Kidney (tissue), 14 donors: ENCODE data around the gene SLC51B. TPM values are rescaled to one million over a fixed set of nuclear protein-coding genes. Genes with fewer than 3 reads are reported as not detected.

ENCODE experiments used
- DNase-seq, 5 donors: peaks; one replicate each; pipeline ENCODE4 v3.0.0-alpha.2; 2013 to 2020
- FAIRE-seq: peaks from 2 replicates; lab custom pipeline; 2012; peaks lifted over from hg19 to GRCh38; lab: Jason Lieb, UNC
- H3K27ac ChIP-seq, 2 donors: one replicate each; pipeline ENCODE4 v1.7.0; 2013; ENCODE audit warnings: low read depth in 2 of 2, low read length in 2 of 2, inconsistent platforms in 1 of 2
- H3K27me3 ChIP-seq: one replicate; pipeline ENCODE4 v1.7.1; 2013; ENCODE audit warnings: low read length, inconsistent platforms; ENCODE audit not compliant: control insufficient read depth, insufficient read depth
- H3K36me3 ChIP-seq, 3 donors: one replicate each; pipeline versions ENCODE4 v1.7.0 to v1.7.1; 2013; ENCODE audit warnings: low read length in 3 of 3, control low read depth in 1 of 3, inconsistent platforms in 1 of 3; ENCODE audit not compliant: insufficient read depth in 3 of 3, control insufficient read depth in 2 of 3
- H3K4me1 ChIP-seq, 3 donors: one replicate each; pipeline versions ENCODE4 v1.7.0 to v1.7.1; 2013; ENCODE audit warnings: low read length in 3 of 3, inconsistent platforms in 1 of 3, low read depth in 1 of 3; ENCODE audit not compliant: control insufficient read depth in 2 of 3, insufficient read depth in 2 of 3
- H3K4me3 ChIP-seq, 3 donors: one replicate each; pipeline versions ENCODE4 v1.7.0 to v1.8.1; 2013; ENCODE audit warnings: low read length in 3 of 3, control low read depth in 1 of 3, inconsistent platforms in 1 of 3
- H3K9ac ChIP-seq, 3 donors: one replicate each; pipeline versions ENCODE4 v1.7.0 to v1.7.1; 2013; ENCODE audit warnings: low read length in 3 of 3, control low read depth in 1 of 3, inconsistent platforms in 1 of 3
- H3K9me3 ChIP-seq, 3 donors: one replicate each; pipeline versions ENCODE4 v1.7.0 to v1.7.1; 2013; ENCODE audit warnings: low read length in 3 of 3, control low read depth in 1 of 3, inconsistent platforms in 1 of 3; ENCODE audit not compliant: control insufficient read depth in 2 of 3, insufficient read depth in 1 of 3
- CTCF ChIP-seq: IDR thresholded peaks from 3 replicates; pipeline ENCODE4 v1.5.1; 2012; ENCODE audit warnings: mild to moderate bottlenecking, moderate library complexity, borderline replicate concordance; ENCODE audit not compliant: insufficient read depth; ENCODE audit errors: extremely low read depth
- intact Hi-C: fragments of 100-400 bp; cut with DNase I; formaldehyde crosslinking; loops from one replicate; pipeline ENCODE4 v1.11.1; 2022
- polyA plus RNA-seq: library from polyadenylated mRNA; stranded (reverse); fragments of 350-450 nt; fragmentation: Illumina TruSeq; extraction: RNeasy Lipid Tissue Mini Kit (QIAGEN cat#74804); gene quantifications from one replicate; pipeline ENCODE4 v1.2.3, GENCODE V29; 2014; ENCODE audit warnings: low read depth, low replicate concordance; ENCODE audit not compliant: insufficient read depth
- total RNA-seq: library from RNA; stranded (reverse); fragmentation: NEBNext Ultra II Directional; extraction: Animal tissue kit (Norgen Biotek cat#: 25700); gene quantifications from one replicate; pipeline ENCODE4 v1.2.1, GENCODE V29; 2021
- donor health status: control.
- donor health status: control.
- donor health status: control.
- donor health status: control.
- donor health status: control.
- donor health status: DM: yes; HTN: yes; CAD: no.
- donor health status: Normal renal cell carcinoma (clear cell type).

SLC51B gene
- total and polyA plus RNA-seq, 2 donors from 2014 or later: 2.9 to 40.9 TPM

- Histone ChIP-seq H3K4me3 (no peak overlapping the region), H3K9me3 (no peaks in the 10 kb centered on the region), H3K9ac (no peak overlapping the region), H3K27ac (peak overlapping the region in 1 of 2 donors; percentile 23), H3K4me1 (peaks cover 0 to 17% (median 3%) of the 10 kb centered on the region in 3 donors), H3K36me3 (no peaks in the 10 kb centered on the region), H3K27me3 (no peaks in the 10 kb centered on the region)
- DNase-seq (peak; percentile 81 to 91 (median 86)), FAIRE-seq (no peak)
- intact Hi-C loops: no loop called here
- peak; percentile 89 for TF ChIP-seq CTCF
Observed at GRCh38 chr15:65032801-65033537, 12.2 kb upstream of the SLC51B start.

- H3K4me1 ChIP-seq: peaks cover 0 to 11% (median 3%) of the 10 kb centered on the region in 3 donors
- FAIRE-seq: no peak
- no peak overlapping the region for H3K9ac ChIP-seq
- H3K4me3 ChIP-seq: no peak overlapping the region
- intact Hi-C loops: no loop called here
- peak; percentile 64 for TF ChIP-seq CTCF
- no peaks in the 10 kb centered on the region for H3K27me3 ChIP-seq
- peak overlapping the region in 1 of 2 donors; percentile 23 for H3K27ac ChIP-seq
- no peaks in the 10 kb centered on the region for H3K36me3 ChIP-seq
- DNase-seq: peak in 2 of 5 donors; percentile 43 to 56
- H3K9me3 ChIP-seq: no peaks in the 10 kb centered on the region
Observed at GRCh38 chr15:65033659-65034269, 11.4 kb upstream of the SLC51B start.

GRCh38 chr15:65034719-65035118, 10.5 kb upstream of the SLC51B start:
- TF ChIP-seq CTCF: no peak
- Histone ChIP-seq H3K9me3 (no peaks in the 10 kb centered on the region), H3K36me3 (no peaks in the 10 kb centered on the region), H3K27ac (peak overlapping the region in 1 of 2 donors; percentile 28), H3K4me3 (no peak overlapping the region), H3K27me3 (no peaks in the 10 kb centered on the region), H3K4me1 (peaks cover 0 to 11% (median 3%) of the 10 kb centered on the region in 3 donors), H3K9ac (no peak overlapping the region)
- intact Hi-C loops: no loop called here
- FAIRE-seq (no peak), DNase-seq (no peak)
